Right lobe of liver (tissue), 4 donors: ENCODE measurements around the gene CCDC85C.

ENCODE experiments used
- POLR2A ChIP-seq: fragments of 450-650 bp; IDR thresholded peaks from one replicate; pipeline ENCODE4 v1.6.1; 2017; ENCODE audit warnings: antibody characterized with exemption, mild to moderate bottlenecking
- TF ChIP-seq, protein P1 (sequence below), 4 donors: fragments of 200-600 bp in 3 of 4; fragments of 450-650 bp in 1 of 4; IDR thresholded peaks; one replicate each; pipeline versions ENCODE4 v1.5.1 to v1.8.0; 2016 to 2022; ENCODE audit warnings: antibody characterized with exemption in 4 of 4, mild to moderate bottlenecking in 2 of 4
- donor health status: DM: no; HTN: no; CAD: no.
- donor health status: DM: no; HTN: no; CAD: no.
- donor health status: DM: no; HTN: yes; CAD: no.

DNA sequence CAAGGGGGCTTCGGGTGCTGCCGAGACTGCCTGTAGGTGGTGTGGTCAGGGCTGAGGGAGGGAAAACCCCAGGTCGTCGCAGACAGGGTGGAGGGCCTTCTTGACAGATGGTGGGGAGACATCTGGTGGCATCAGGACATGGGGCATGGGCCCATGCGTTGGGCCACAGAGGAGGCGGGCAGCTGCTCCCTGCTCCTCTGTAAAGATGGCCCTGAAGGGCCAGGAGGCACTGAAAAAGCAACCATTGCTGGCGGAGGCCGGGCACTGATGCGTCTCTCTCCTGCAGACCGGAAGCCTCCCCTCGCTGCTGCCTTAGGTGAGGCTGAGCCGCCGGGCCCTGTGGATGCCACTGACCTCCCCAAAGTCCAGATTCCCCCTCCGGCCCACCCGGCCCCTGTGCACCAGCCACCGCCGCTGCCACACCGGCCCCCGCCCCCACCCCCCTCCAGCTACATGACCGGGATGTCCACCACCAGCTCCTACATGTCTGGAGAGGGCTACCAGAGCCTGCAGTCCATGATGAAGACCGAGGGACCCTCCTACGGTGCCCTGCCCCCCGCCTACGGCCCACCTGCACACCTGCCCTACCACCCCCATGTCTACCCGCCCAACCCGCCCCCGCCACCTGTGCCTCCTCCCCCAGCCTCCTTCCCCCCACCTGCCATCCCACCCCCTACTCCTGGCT lies 94.0 kb downstream of the CCDC85C start:
- TF ChIP-seq, protein P1, sequence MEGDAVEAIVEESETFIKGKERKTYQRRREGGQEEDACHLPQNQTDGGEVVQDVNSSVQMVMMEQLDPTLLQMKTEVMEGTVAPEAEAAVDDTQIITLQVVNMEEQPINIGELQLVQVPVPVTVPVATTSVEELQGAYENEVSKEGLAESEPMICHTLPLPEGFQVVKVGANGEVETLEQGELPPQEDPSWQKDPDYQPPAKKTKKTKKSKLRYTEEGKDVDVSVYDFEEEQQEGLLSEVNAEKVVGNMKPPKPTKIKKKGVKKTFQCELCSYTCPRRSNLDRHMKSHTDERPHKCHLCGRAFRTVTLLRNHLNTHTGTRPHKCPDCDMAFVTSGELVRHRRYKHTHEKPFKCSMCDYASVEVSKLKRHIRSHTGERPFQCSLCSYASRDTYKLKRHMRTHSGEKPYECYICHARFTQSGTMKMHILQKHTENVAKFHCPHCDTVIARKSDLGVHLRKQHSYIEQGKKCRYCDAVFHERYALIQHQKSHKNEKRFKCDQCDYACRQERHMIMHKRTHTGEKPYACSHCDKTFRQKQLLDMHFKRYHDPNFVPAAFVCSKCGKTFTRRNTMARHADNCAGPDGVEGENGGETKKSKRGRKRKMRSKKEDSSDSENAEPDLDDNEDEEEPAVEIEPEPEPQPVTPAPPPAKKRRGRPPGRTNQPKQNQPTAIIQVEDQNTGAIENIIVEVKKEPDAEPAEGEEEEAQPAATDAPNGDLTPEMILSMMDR (IDR thresholded peaks at IDR 0.05), result no peak
- no peak for TF ChIP-seq POLR2A
